ENCODE data around the gene MEGF9.

The MEGF9 gene

GRCh38 chr9:120714088-120714845, at the start of gene MEGF9:
MEGF9 (minus strand) TSS chr9:120714470; CDS start chr9:120714358, 112 bp downstream.
- H3K4me1 ChIP-seq, result peaks cover 0 to 41% (median 27%) of the 10 kb centered on the region in 4 donors
- no peaks in the 10 kb centered on the region for H3K9me3 ChIP-seq
- intact Hi-C loops (cut with DNase I; ENCODE audit: low total_unique reads), result no loop called here
- TF ChIP-seq, protein P1, sequence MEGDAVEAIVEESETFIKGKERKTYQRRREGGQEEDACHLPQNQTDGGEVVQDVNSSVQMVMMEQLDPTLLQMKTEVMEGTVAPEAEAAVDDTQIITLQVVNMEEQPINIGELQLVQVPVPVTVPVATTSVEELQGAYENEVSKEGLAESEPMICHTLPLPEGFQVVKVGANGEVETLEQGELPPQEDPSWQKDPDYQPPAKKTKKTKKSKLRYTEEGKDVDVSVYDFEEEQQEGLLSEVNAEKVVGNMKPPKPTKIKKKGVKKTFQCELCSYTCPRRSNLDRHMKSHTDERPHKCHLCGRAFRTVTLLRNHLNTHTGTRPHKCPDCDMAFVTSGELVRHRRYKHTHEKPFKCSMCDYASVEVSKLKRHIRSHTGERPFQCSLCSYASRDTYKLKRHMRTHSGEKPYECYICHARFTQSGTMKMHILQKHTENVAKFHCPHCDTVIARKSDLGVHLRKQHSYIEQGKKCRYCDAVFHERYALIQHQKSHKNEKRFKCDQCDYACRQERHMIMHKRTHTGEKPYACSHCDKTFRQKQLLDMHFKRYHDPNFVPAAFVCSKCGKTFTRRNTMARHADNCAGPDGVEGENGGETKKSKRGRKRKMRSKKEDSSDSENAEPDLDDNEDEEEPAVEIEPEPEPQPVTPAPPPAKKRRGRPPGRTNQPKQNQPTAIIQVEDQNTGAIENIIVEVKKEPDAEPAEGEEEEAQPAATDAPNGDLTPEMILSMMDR (IDR thresholded peaks at IDR 0.05), result no peak
- H3K36me3 ChIP-seq, result no peaks in the 10 kb centered on the region
- peak within 1 kb of the TSS; percentile 72 to 85 for H3K27ac ChIP-seq
- H3K27me3 ChIP-seq, result no peaks in the 10 kb centered on the region
- DNase-seq, result peak; percentile 99
- H3K4me3 ChIP-seq, result peak within 1 kb of the TSS; percentile 87 to 91

DNA sequence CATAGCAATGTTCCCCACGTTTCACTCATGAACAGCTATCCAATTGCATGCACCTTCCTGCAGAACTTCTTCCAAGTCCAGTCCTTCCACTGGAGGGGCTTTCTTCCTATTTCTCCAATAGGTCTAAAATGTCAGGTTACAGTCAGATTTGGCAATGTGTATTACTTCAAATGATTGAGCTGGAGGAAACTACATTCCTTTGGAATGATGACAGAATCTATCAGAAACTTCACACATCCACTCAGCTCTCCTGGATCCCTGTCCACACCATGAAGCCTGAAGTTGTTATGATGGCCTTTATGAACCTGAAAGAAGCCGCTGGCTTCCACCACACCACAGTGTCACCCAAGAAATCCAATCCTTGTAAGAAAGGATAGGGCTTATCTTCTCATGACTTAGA, 46.7 kb upstream of the MEGF9 start:
- no peak for DNase-seq
- H3K27ac ChIP-seq, result no peak overlapping the region
- no peaks in the 10 kb centered on the region for H3K9me3 ChIP-seq
- no peaks in the 10 kb centered on the region for H3K27me3 ChIP-seq
- intact Hi-C loops (cut with DNase I; ENCODE audit: low total_unique reads), result no loop called here
- H3K4me1 ChIP-seq, result no peaks in the 10 kb centered on the region
- TF ChIP-seq, protein P1 (IDR thresholded peaks at IDR 0.05), result no peak
- H3K36me3 ChIP-seq, result peaks cover 30 to 67% (median 64%) of the 10 kb centered on the region in 3 donors
- no peak overlapping the region for H3K4me3 ChIP-seq

DNA sequence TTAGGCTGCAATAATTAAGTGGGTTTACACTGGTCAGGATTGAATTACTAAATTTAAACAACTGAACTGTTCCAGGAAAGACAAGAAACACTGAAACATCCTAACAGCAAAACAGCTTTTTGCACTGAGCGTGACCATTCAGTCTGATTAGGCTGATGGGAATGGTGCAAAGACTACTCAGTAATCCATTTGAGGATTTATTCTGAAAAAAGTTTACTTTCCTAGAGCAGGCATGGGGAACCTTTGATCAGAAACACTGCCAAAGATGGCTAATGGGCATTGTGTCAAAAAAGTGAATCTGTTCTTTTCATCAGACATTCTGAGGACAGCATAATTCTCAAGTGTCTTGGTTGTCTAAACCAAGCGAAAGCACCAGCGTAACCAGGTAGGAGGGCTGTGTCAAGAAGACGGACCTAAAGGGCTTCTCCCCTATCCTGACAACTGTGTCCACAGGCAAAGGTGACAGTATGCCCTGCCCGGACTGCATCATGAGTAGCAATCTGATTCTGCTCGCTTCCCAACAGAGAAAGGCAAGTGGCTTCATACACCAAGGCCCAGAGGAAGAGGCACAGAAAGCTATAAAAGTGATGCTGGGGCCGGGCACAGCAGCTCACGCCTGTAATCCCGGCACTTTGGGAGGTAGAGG, 45.6 kb upstream of the MEGF9 start:
- H3K9me3 ChIP-seq, result no peaks in the 10 kb centered on the region
- peaks cover 23 to 56% (median 53%) of the 10 kb centered on the region in 3 donors for H3K36me3 ChIP-seq
- peaks cover 0 to 4% (median 0%) of the 10 kb centered on the region in 4 donors for H3K4me1 ChIP-seq
- TF ChIP-seq, protein P1 (IDR thresholded peaks at IDR 0.05), result no peak
- H3K27me3 ChIP-seq, result no peaks in the 10 kb centered on the region
- no peak overlapping the region for H3K27ac ChIP-seq
- H3K4me3 ChIP-seq, result no peak overlapping the region
- intact Hi-C loops (cut with DNase I; ENCODE audit: low total_unique reads), result loop anchor here (5.0 kb wide), 1 partner anchor 302 kb away; no protein-coding TSS in a partner anchor
- no peak for DNase-seq

DNA sequence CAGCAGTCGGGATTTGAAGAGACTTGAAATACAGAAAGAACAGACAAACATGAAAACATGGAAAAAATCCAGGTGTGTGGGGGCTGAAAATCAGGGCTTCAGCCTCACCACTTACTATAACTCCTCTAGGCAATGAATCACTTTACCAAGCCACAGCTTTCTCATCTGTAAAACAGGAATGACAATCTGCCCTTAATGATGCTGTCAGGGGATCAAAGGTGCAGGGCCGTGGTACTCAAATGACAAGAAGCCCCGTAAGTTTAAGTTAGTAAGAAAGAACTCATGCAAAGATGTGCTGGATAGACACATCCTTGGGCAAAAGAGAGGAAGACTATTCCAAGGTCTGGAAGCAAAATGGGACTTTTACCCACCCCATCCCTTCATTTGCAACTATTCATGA, 44.3 kb upstream of the MEGF9 start:
- TF ChIP-seq, protein P1 (IDR thresholded peaks at IDR 0.05), result no peak

DNA sequence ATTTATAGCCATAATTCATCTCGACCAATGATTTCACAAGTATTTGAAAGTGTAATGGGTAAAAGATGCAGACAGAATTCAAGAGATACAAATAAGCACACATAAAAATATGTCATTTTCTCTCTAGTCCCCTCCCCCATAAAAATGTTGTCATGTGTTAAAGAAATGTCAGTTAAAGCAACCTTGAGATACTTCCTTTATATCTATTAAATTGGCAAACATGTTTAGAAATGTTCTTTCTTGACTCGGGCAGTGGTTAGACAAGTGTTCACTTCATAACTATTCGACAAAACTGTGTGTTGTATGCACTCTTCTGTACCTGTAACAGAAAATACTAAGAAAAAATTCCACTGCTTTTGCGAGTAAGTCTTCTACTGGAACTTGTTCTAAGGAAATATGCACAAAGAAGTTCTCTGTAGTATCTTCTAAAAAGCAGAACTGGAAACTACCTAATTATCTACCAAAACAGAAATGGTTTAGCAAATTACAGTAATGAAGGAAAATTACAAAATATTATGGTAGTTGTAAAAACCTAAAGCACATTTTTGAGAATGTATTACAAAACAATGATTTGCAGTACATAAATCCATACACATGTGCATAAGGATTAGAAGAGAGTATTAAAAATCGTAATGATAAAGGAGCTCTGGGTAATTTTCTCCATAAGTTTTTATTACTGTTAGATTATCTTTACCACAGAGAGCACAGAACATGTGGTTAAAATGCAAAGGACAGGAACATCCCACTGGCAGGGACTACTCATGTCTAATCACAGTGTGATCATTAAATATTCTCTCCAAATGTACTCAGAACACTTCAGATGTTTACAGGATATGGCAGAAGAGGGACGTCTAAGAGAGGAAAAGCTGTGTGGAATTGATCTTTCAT, 43.0 kb upstream of the MEGF9 start:
- no peaks in the 10 kb centered on the region for H3K27me3 ChIP-seq

More for the DNA sequence above, 44.3 kb upstream of the MEGF9 start:
- peaks cover 15 to 43% (median 39%) of the 10 kb centered on the region in 3 donors for H3K36me3 ChIP-seq
- intact Hi-C loops (cut with DNase I; ENCODE audit: low total_unique reads), result loop anchor here (5.0 kb wide), 1 partner anchor 304 kb away; no protein-coding TSS in a partner anchor
- H3K4me1 ChIP-seq, result peaks cover 0 to 4% (median 0%) of the 10 kb centered on the region in 4 donors
- no peak overlapping the region for H3K4me3 ChIP-seq
- H3K9me3 ChIP-seq, result no peaks in the 10 kb centered on the region
- DNase-seq, result no peak
- H3K27ac ChIP-seq, result no peak overlapping the region
- no peaks in the 10 kb centered on the region for H3K27me3 ChIP-seq

More for the DNA sequence above, 43.0 kb upstream of the MEGF9 start:
- Histone ChIP-seq H3K36me3 (peaks cover 4 to 30% (median 27%) of the 10 kb centered on the region in 3 donors), H3K9me3 (no peaks in the 10 kb centered on the region), H3K27ac (no peak overlapping the region), H3K4me3 (no peak overlapping the region), H3K4me1 (peaks cover 0 to 4% (median 0%) of the 10 kb centered on the region in 4 donors)
- intact Hi-C loops (cut with DNase I; ENCODE audit: low total_unique reads), result loop anchor here (5.0 kb wide), 1 partner anchor 305 kb away; no protein-coding TSS in a partner anchor
- TF ChIP-seq, protein P1 (IDR thresholded peaks at IDR 0.05), result no peak
- no peak for DNase-seq

All from tibial artery (tissue), 4 donors.